Measurements from ENCODE around the gene DPP8.

Gene DPP8

GRCh38 chr15:65423976-65424679, 93.4 kb downstream of the DPP8 start:
- DNase-seq (ENCODE audit: low spot score) = no peak

DNA sequence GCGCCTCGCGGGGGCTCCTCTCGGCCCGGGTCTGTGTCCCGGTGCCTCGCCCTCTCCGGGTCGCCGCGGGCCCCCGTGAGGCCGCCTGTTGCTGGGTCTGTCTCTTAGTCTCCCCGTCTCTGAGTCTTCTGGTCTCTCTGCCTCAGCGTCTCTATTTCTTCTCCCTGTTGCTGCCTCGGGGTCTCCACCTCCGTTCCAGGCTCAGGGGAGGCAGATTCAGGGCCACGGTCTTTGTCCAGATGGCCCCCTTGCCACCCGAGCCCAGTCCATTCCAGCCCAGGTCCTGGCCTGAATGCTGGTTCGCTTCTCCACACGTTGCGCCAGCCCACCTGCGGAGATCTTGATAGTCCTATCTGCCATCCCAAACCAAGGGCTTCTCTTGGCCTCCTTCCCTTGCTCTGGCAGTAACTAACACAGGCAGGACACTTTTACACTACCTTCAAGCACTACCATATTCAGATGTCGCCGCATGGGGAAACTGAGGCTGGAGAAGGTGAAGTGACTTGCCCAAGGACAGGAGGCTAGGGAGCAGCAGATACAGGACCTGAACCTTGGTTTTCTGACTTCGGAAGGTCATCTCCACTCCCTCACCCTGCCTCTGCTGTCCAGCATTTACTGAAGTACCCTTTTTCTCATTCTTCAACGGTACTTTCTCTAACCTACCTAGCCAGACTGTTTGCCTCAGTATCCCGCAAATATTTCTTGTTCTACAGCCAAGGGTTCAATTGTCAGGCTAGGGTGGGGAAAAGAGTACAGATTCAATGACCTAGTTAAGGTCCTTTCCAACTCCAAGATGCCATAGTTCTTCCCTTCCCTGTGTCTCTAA, 94.1 kb downstream of the DPP8 start:
- DNase-seq (ENCODE audit: low spot score) = no peak

- DNase-seq (ENCODE audit: low spot score) = no peak
Observed at GRCh38 chr15:65421360-65422215, 95.9 kb downstream of the DPP8 start.

DNA sequence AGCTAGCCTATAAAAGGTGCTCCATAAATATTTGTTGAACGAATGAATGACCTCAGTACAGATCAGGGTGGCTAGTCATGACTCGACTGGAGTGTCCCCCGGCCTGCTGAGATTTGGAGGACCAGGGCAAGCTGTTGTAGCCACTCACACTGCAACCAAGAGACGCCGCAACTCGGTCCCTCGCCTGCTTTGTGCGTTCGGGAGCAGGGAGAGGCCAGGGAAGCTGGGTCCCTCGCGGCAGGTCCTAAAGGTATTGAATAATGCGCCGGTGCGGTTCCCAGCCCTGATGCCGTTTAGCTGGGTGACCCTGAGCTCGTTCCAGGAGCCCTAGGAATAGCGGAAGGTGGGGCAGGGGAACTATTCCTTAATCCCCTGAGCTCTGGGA, 96.5 kb downstream of the DPP8 start:
- no peak for DNase-seq (ENCODE audit: low spot score)

DNA sequence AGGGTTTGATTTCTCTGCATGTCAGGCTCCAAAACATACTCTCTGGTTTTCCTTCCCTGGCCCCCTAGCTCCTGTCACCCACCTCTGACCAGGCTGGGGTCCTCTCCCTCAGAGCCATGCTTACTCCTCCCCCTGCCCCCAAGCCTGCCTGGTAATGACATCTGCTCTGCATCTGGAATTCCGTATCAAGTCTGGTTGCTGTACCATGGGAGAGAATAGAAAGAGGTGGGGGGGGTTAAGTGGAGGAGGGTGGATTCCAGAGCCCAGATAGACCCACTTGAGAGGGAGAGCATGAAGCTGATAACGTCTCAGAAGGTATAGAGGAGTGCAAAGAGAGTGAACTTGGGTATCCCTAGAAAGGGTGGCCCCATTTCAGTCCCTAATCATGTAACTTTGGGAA, 98.9 kb downstream of the DPP8 start:
- DNase-seq (ENCODE audit: low spot score) = no peak

GRCh38 chr15:65416845-65417416, 100.6 kb downstream of the DPP8 start:
- DNase-seq (ENCODE audit: low spot score) = no peak

DNA sequence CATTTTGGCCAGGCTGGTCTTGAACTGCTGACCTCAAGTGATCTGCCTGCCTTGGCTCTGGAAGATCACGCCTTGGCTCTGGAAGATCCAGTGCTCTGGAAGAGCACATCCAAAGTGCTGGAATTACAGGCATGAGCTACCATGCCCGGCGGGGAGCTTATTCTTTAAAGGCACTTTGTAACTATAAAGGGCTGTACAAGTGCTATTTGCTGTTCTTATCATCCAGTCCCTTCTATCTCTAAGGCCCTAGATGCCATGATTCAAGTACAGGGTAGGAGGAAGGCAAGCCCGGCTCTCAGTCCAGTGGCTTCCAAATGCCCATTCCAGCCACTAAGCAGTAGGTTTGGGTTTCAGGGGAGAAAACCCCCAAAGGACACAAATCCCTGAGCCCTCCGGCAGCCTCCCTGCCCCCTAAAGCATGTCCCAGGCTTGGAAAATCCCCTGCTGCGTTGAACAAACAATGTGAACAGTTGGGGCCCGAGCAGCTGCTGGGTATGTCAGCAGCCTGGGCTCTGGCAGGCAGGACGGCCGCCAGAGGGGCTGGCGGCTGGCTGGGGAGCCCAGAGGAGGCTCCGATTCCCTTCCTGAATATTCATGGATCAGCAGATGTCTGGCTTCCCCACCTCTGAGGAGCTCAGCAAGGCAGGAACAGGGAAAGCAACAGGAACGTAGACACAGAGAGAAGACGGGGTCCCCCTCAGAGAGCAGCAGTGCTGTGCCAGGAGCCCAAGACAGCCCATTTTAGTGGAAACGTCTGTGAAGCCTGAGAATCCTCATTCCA, 102.5 kb downstream of the DPP8 start:
- DNase-seq (ENCODE audit: low spot score) = no peak

GRCh38 chr15:65413760-65414144, 103.7 kb downstream of the DPP8 start:
- no peak for DNase-seq (ENCODE audit: low spot score)

GRCh38 chr15:65413051-65413759, 104.3 kb downstream of the DPP8 start:
- DNase-seq (ENCODE audit: low spot score) = no peak

DNA sequence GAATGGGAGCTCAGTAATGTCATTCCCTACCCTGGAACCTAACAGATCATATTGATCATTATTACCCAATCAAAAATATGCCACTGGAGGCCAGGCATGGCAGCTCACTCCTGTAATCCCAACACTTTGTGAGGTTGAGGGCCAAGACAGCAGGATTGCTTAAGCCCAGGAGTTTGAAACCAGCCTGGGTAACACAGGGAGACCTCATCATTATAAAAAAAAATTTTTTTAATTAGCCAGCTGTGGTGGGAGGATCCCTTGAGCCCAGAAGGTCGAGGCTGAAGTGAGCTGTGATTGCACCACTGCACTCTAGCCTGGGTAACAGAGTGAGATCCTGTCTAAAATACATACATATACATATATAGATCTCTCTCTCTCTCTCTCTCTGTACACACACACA, 104.9 kb downstream of the DPP8 start:
- DNase-seq (ENCODE audit: low spot score) = no peak

- DNase-seq (ENCODE audit: low spot score) = no peak
Observed at GRCh38 chr15:65411465-65412071, 105.9 kb downstream of the DPP8 start.

DNA sequence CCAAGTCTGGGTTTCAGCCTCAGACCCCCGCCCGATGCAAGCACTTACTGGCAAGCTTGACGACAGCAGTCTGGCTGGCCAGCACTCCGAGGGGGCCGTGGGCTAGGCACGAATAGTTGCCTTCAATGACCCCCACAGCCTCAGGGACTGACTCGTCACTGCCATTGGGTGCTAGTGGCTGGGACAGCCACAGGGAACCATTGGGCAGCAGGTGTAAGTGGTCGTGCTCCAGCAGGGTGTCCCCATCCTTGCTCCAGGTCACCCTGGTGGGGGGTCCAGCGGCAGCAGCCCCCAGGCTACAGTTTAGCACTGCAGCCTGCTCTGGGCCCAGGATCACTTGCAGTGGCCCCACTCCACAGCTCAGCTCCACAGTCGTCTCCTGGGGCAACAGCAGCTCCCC, 106.5 kb downstream of the DPP8 start:
- DNase-seq (ENCODE audit: low spot score) = no peak

DNA sequence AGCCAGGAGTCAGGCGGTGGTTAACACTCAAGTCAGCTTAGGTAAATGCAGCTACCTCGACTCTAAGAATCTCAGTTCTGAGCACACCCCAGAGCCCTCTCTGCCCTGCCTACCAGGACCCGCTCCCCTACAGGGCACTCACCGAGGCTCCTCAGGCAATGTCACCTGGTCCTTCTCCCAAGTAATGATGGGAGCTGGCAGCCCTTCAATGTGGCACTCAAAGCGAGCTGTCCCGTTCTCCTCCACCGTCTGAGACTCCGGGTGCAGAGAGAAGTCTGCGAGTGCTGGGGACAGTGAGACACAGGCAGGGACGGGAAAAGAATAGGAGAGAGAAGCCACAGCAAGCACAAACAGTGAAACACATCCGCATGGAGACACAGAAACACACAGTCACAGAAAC, 107.5 kb downstream of the DPP8 start:
- DNase-seq (ENCODE audit: low spot score) = no peak

GRCh38 chr15:65409036-65409631, 108.4 kb downstream of the DPP8 start:
- peak; percentile 69 for DNase-seq (ENCODE audit: low spot score)

GRCh38 chr15:65408324-65409035, 109.0 kb downstream of the DPP8 start:
- DNase-seq (ENCODE audit: low spot score) = no peak

GRCh38 chr15:65406424-65407000, 111.0 kb downstream of the DPP8 start:
- no peak for DNase-seq (ENCODE audit: low spot score)

DNA sequence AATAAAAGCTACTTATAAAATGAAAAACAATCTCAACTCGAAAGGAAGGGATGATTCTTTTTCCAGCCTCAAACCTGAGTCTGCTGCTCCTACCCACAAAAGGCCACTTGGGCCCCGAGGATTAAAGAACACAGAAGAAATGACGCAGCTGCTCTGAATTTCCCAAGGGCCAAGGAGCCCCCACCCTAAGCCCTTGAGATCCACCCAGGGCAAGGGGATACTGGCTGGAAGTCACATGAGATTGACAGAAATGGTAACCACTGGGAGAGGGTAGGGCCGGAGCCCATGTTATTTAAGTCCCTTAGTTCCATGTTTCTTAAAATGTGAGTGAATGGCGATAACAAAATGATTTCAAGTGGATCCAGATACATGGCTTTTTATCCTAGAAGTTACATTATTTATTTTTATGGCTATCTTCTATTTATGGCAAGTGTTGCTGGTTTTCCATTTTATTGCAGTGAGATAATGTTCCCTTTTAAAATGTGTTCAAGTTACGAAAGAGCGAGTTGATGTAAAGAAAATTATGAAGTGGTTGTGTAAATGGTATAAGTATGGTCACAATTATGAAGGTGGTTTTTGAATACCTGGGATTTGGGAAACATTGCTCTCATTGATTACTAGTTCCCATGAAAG, 111.6 kb downstream of the DPP8 start:
- DNase-seq (ENCODE audit: low spot score) = no peak

DNA sequence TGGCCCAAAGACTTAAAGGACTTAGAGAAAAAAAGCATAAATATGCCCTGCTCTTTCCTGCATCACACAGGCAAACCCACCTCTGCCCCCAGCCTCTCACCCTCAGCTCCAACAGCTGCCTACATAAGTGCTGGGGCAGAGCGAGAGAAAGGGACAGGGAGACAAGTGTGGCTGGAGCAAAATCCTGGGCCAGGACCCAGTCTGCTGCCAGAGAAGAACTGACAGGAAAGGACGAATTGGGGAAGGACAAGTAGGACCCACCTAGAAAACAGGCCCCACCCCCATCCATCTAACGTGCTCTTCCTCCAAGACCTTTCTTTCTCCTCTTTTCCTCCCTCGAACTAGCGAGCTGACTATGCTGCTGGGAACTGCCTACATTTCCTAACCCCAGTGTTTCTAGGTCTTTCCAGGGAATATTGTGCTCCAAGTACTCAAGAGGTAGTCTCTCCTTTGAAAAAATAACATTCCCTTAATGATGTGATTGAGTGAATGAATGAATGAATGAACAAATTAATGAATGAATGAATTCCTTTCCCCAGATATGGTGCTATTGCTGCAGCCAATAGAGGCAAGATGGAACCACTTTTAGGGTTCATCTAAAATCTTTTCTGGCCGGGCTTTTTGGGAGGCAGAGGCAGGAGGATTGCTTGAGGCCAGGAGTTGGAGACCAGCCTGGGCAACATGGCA, 113.2 kb downstream of the DPP8 start:
- DNase-seq (ENCODE audit: low spot score) = no peak

Measured in hepatic stellate cell (primary cell).